Uterus (tissue), 4 donors: ENCODE data around the gene ATP8B3. TPM values are rescaled to one million over a fixed set of nuclear protein-coding genes. Genes with fewer than 3 reads are reported as not detected.

Experiments
- DNase-seq, 2 donors: peaks; one replicate each; pipeline ENCODE4 v3.0.0-alpha.2; 2019 to 2020
- H3K27ac ChIP-seq, 2 donors: fragments of 200-600 bp; sonication (generic); 1 replicate in 1 of 2; 2 replicates in 1 of 2; pipeline ENCODE4 v1.5.1; 2016 to 2018
- H3K27me3 ChIP-seq, 2 donors: fragments of 200-600 bp; sonication (generic); one replicate each; pipeline ENCODE4 v1.5.1; 2018 to 2019; ENCODE audit warnings: control low read depth in 1 of 2
- H3K36me3 ChIP-seq, 2 donors: fragments of 200-600 bp; sonication (generic); one replicate each; pipeline ENCODE4 v1.5.1; 2019; ENCODE audit warnings: control low read depth in 1 of 2
- H3K4me1 ChIP-seq, 2 donors: fragments of 200-600 bp; sonication (generic); one replicate each; pipeline ENCODE4 v1.5.1; 2018 to 2019; ENCODE audit warnings: control low read depth in 1 of 2
- H3K4me3 ChIP-seq, 2 donors: fragments of 200-600 bp; sonication (generic); 1 replicate in 1 of 2; 2 replicates in 1 of 2; pipeline ENCODE4 v1.5.1; 2018 to 2019; ENCODE audit warnings: mild to moderate bottlenecking in 1 of 2
- H3K9me3 ChIP-seq, 2 donors: fragments of 200-600 bp; sonication (generic); one replicate each; pipeline ENCODE4 v1.5.1; 2019; ENCODE audit warnings: control low read depth in 1 of 2
- POLR2A ChIP-seq, 2 donors: fragments of 450-650 bp; IDR thresholded peaks; one replicate each; pipeline ENCODE4 v1.6.1; 2016; ENCODE audit warnings: antibody characterized with exemption in 2 of 2, mild to moderate bottlenecking in 1 of 2, moderate library complexity in 1 of 2
- intact Hi-C: fragments of 100-400 bp; cut with DNase I; formaldehyde crosslinking; loops from one replicate; pipeline ENCODE4 v1.15.1; 2023; ENCODE audit warnings: low total_unique reads
- total RNA-seq, 4 donors: library from RNA; depleted of rRNA in 3 of 4; stranded (reverse); fragments of >200 nt in 3 of 4; gene quantifications; one replicate each; pipeline versions ENCODE4 v1.1.0 to v1.2.4, GENCODE V29; 2014 to 2023
- TF ChIP-seq, protein P1 (sequence below), 4 experiments: fragments of 200-600 bp in 2 of 4; fragments of 450-650 bp in 2 of 4; sonication (generic) in 2 of 4; IDR thresholded peaks; one replicate each; pipeline ENCODE4 v1.5.1; 2016 to 2019; ENCODE audit warnings: antibody characterized with exemption in 4 of 4, mild to moderate bottlenecking in 2 of 4, moderate library complexity in 1 of 4
- donor health status: DM: yes; HTN: yes; CAD: no.

Gene ATP8B3
- total RNA-seq, 4 donors from 2014 or later: 1.0 to 3.3 (median 1.7) TPM; not detected in 1

GRCh38 chr19:1749373-1750342 lies 62.4 kb downstream of the ATP8B3 start:
- no peak for TF ChIP-seq POLR2A (IDR thresholded peaks at IDR 0.05)
- H3K4me1 ChIP-seq: peaks cover 0 to 24% of the 10 kb centered on the region in 2 donors
- H3K4me3 ChIP-seq: no peak overlapping the region
- peaks cover 22 to 70% of the 10 kb centered on the region in 2 donors for H3K27me3 ChIP-seq
- no peaks in the 10 kb centered on the region for H3K9me3 ChIP-seq
- no peak overlapping the region for H3K27ac ChIP-seq
- DNase-seq: no peak
- H3K36me3 ChIP-seq: no peaks in the 10 kb centered on the region
- intact Hi-C loops: no loop called here

GRCh38 chr19:1748873-1749341 lies 63.2 kb downstream of the ATP8B3 start:
- H3K36me3 ChIP-seq: no peaks in the 10 kb centered on the region
- H3K27ac ChIP-seq: no peak overlapping the region
- no peaks in the 10 kb centered on the region for H3K9me3 ChIP-seq
- H3K27me3 ChIP-seq: peaks cover 22 to 71% of the 10 kb centered on the region in 2 donors
- no peak for DNase-seq
- no peak for TF ChIP-seq POLR2A (IDR thresholded peaks at IDR 0.05)
- TF ChIP-seq, protein P1, sequence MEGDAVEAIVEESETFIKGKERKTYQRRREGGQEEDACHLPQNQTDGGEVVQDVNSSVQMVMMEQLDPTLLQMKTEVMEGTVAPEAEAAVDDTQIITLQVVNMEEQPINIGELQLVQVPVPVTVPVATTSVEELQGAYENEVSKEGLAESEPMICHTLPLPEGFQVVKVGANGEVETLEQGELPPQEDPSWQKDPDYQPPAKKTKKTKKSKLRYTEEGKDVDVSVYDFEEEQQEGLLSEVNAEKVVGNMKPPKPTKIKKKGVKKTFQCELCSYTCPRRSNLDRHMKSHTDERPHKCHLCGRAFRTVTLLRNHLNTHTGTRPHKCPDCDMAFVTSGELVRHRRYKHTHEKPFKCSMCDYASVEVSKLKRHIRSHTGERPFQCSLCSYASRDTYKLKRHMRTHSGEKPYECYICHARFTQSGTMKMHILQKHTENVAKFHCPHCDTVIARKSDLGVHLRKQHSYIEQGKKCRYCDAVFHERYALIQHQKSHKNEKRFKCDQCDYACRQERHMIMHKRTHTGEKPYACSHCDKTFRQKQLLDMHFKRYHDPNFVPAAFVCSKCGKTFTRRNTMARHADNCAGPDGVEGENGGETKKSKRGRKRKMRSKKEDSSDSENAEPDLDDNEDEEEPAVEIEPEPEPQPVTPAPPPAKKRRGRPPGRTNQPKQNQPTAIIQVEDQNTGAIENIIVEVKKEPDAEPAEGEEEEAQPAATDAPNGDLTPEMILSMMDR (IDR thresholded peaks at IDR 0.05): no peak
- intact Hi-C loops: no loop called here
- peaks cover 0 to 24% of the 10 kb centered on the region in 2 donors for H3K4me1 ChIP-seq
- H3K4me3 ChIP-seq: no peak overlapping the region

DNA sequence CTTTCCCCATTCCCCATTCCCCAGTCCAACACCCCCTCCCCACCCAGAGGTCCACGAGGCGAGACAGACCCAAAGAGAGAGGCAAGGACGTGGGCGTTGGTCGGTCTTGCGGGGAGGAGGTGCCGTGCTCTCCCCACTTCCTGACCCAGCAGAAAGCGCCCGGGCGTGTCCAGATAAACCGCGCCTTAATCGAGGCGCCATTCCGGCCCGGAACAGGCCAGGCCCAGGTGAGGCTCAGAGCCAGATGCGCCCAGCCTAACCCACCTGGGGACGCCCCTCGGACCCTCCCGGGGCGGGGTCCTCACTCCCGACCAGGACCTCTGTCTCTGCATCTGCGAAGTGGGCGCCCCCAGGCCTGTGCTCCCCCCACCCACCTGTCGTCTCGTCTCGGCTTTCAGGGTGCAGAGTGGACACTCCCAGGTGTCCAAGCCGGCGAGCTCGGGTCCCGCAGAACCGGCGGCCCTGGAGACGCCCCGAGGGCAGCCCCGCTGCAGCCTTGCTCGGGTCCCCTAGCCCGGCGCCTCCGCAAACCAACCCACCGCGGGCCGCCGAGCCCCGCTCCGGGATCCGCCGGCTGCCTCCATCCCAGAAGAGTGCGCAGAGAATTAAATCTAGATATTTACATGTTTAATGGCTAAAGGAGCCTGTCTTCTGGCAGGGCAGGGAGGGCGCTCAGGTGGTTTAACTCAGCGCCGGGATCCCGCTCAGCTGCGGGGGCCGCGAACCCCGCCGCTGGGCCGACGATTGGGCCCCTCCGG lies 63.8 kb downstream of the ATP8B3 start:
- Histone ChIP-seq H3K27me3 (peaks cover 22 to 71% of the 10 kb centered on the region in 2 donors), H3K9me3 (no peaks in the 10 kb centered on the region), H3K4me3 (no peak overlapping the region), H3K36me3 (no peaks in the 10 kb centered on the region), H3K27ac (no peak overlapping the region), H3K4me1 (peaks cover 0 to 21% of the 10 kb centered on the region in 2 donors)
- intact Hi-C loops: no loop called here
- TF ChIP-seq, protein P1 (IDR thresholded peaks at IDR 0.05): no peak
- no peak for TF ChIP-seq POLR2A (IDR thresholded peaks at IDR 0.05)
- DNase-seq: no peak

DNA sequence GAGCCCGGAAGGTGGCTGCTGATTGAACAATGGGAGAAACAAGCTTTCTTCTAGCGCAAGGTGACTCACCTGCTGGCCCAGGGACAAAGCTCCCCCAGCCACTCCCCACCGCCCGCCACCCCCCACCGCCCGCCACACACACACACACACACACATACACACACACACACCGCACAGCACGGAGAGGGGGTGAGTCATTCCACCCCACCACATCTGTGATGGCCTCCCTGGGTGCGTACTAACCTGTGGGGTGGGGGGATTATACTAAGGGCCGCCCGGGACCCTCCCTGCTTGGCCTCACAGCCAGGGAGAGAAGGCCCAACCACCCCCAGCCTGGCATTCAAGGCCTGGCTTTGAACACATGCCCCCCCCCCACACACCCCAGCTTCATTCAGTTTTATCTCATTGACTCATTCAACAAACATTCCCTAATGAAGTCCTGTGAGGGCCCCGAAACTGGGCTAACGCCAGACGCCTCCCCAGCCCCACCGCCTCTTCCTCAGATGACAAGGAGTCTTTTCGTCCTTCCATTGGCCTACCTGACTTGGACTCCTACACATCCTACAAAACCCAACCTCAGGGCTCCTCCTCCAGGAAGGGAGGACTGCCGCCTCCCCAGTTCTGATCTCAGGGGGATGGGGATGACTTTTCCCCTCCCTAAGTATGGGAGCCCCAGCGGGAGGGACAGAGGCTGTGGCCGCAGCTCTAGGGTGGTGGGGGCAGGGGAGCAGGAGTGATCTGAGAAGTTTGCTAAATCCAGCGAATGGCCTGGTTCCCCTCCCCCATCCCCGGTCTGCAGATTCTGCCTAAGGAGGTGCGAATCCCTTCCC lies 64.6 kb downstream of the ATP8B3 start:
- Histone ChIP-seq H3K9me3 (no peaks in the 10 kb centered on the region), H3K27me3 (peaks cover 22 to 69% of the 10 kb centered on the region in 2 donors), H3K27ac (no peak overlapping the region), H3K4me1 (peaks cover 0 to 19% of the 10 kb centered on the region in 2 donors), H3K4me3 (no peak overlapping the region), H3K36me3 (no peaks in the 10 kb centered on the region)
- DNase-seq: no peak
- intact Hi-C loops: no loop called here
- no peak for TF ChIP-seq POLR2A (IDR thresholded peaks at IDR 0.05)
- TF ChIP-seq, protein P1 (IDR thresholded peaks at IDR 0.05): no peak
